Neural cell (in vitro differentiated cells): ENCODE data around the gene USP46. TPM values are rescaled to one million over a fixed set of nuclear protein-coding genes. Genes with fewer than 3 reads are reported as not detected.

Source experiments
- H2AFZ ChIP-seq: fragments of 200-600, 300-800 bp; sonication (generic), shearing (Covaris generic); 2 replicates; pipeline ENCODE4 v1.6.0; 2014; ENCODE audit warnings: low read depth, mild to moderate bottlenecking, antibody characterized with exemption, low read length, moderate library complexity
- H3F3A ChIP-seq: fragments of 200-600 bp; shearing (Covaris generic); 2 replicates; pipeline ENCODE4 v1.6.1; 2016; ENCODE audit warnings: mild to moderate bottlenecking, moderate library complexity, mixed read lengths, antibody characterized with exemption, low read length; ENCODE audit not compliant: insufficient read depth, poor library complexity, severe bottlenecking
- H3K27ac ChIP-seq: fragments of 200-600, 300-800 bp; sonication (generic), shearing (Covaris generic); 2 replicates; pipeline ENCODE4 v1.5.1; 2014; ENCODE audit warnings: mild to moderate bottlenecking, low read length, moderate library complexity
- H3K27me3 ChIP-seq: fragments of 300-800, 200-600 bp; sonication (generic), shearing (Covaris generic); 2 replicates; pipeline ENCODE4 v1.6.0; 2014; ENCODE audit warnings: mild to moderate bottlenecking, low read depth, low read length, moderate library complexity; ENCODE audit not compliant: insufficient read depth
- H3K36me3 ChIP-seq: fragments of 300-800, 200-600 bp; sonication (generic), shearing (Covaris generic); 2 replicates; pipeline ENCODE4 v1.5.1; 2014; ENCODE audit warnings: mild to moderate bottlenecking, antibody characterized with exemption, low read length, moderate library complexity; ENCODE audit not compliant: insufficient read depth
- H3K4me2 ChIP-seq: fragments of 300-800, 200-600 bp; sonication (generic), shearing (Covaris generic); 2 replicates; pipeline ENCODE4 v1.6.0; 2014; ENCODE audit warnings: mild to moderate bottlenecking, low read length
- H3K4me3 ChIP-seq: fragments of 300-800, 200-600 bp; sonication (generic), shearing (Covaris generic); 2 replicates; pipeline ENCODE4 v1.5.1; 2014; ENCODE audit warnings: mild to moderate bottlenecking, low read length, moderate library complexity
- H3K79me2 ChIP-seq: fragments of 200-600 bp; shearing (Covaris generic); replicated peaks from 2 replicates; pipeline ENCODE4 v1.6.0; 2014; ENCODE audit warnings: mild to moderate bottlenecking, low read length, moderate library complexity; ENCODE audit not compliant: insufficient read depth
- H3K9ac ChIP-seq: fragments of 300-800, 200-600 bp; sonication (generic), shearing (Covaris generic); 2 replicates; pipeline ENCODE4 v1.6.1; 2016; ENCODE audit warnings: mild to moderate bottlenecking, low read length, mixed read lengths
- H3K9me2 ChIP-seq: fragments of 200-600 bp; shearing (Covaris generic); 2 replicates; pipeline ENCODE4 v1.6.1; 2016; ENCODE audit warnings: mild to moderate bottlenecking, low read length, mixed read lengths; ENCODE audit not compliant: insufficient read depth
- H3K9me3 ChIP-seq: fragments of 200-600, 300-800 bp; sonication (generic), shearing (Covaris generic); 2 replicates; pipeline ENCODE4 v1.6.1; 2016; ENCODE audit warnings: mild to moderate bottlenecking, mixed run types, low read length, moderate library complexity, mixed read lengths
- H4K20me1 ChIP-seq: fragments of 200-600 bp; shearing (Covaris generic); 2 replicates; pipeline ENCODE4 v1.6.1; 2016; ENCODE audit warnings: mild to moderate bottlenecking, mixed run types; ENCODE audit not compliant: insufficient read depth
- CTCF ChIP-seq: fragments of 450-650 bp; IDR thresholded peaks from 2 replicates; pipeline ENCODE4 v1.5.1; 2014; ENCODE audit warnings: antibody characterized with exemption, mild to moderate bottlenecking, moderate library complexity; ENCODE audit not compliant: poor library complexity, severe bottlenecking
- EP300 ChIP-seq: fragments of 450-650 bp; conservative IDR thresholded peaks from 2 replicates; pipeline ENCODE4 v1.6.1; 2014; ENCODE audit warnings: antibody characterized with exemption, mild to moderate bottlenecking, moderate library complexity; ENCODE audit not compliant: poor library complexity, severe bottlenecking
- EZH2 ChIP-seq: fragments of 200-600, 300-800 bp; shearing (Covaris generic), sonication (generic); IDR thresholded peaks from 2 replicates; pipeline ENCODE4 v1.6.1; 2014; ENCODE audit warnings: antibody characterized with exemption, low read length, borderline replicate concordance, mild to moderate bottlenecking; ENCODE audit not compliant: insufficient read depth, poor library complexity, severe bottlenecking
- MXI1 ChIP-seq: fragments of 450-650 bp; conservative IDR thresholded peaks from 2 replicates; pipeline ENCODE4 v1.6.1; 2014; ENCODE audit warnings: antibody characterized with exemption, mild to moderate bottlenecking; ENCODE audit not compliant: poor library complexity, severe bottlenecking
- POLR2AphosphoS5 ChIP-seq: IDR thresholded peaks from 2 replicates; pipeline ENCODE4 v1.6.1; 2012
- RAD21 ChIP-seq: fragments of 450-650 bp; conservative IDR thresholded peaks from 2 replicates; pipeline ENCODE4 v1.6.1; 2014; ENCODE audit warnings: antibody characterized with exemption, mild to moderate bottlenecking, moderate library complexity
- SMC3 ChIP-seq: fragments of 450-650 bp; conservative IDR thresholded peaks from 2 replicates; pipeline ENCODE4 v1.6.1; 2014; ENCODE audit warnings: antibody characterized with exemption, mild to moderate bottlenecking, moderate library complexity; ENCODE audit not compliant: poor library complexity
- TAF1 ChIP-seq: IDR thresholded peaks from 2 replicates; pipeline ENCODE4 v1.6.1; 2012; ENCODE audit warnings: low read depth
- polyA plus RNA-seq: library from polyadenylated mRNA; depleted of rRNA; stranded (reverse); fragments of >200 nt; gene quantifications from 2 replicates; pipeline ENCODE4 v1.2.3, GENCODE V29; 2014
- TF ChIP-seq, protein P1 (sequence below): IDR thresholded peaks from 2 replicates; pipeline ENCODE4 v1.6.1; 2012; ENCODE audit warnings: borderline replicate concordance

The USP46 gene
- polyA plus RNA-seq, 1 donor from 2014 or later = 14.1 TPM

DNA sequence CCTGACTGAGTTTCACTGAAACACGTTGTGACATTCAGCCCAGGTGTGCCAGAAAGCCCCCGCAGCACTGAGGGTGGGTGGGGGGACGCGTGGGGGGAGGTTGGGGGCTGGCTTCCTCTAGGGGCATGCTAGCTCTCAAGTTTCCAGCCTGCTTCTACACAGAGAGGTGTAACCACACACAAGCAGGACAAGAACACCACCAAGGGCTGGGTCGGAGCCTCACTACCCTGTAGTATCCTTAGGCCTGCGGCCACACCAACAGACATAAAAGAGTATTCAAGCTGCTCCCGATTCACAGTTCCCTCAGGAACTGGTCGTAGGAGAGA is 1.8 kb downstream of the USP46 start:
- H3K27ac ChIP-seq = no peak overlapping the region
- no peaks in the 10 kb centered on the region for H3K27me3 ChIP-seq
- H3F3A ChIP-seq = no peaks in the 10 kb centered on the region
- no peaks in the 10 kb centered on the region for H3K36me3 ChIP-seq
- no peak overlapping the region for H3K4me2 ChIP-seq
- no peaks in the 10 kb centered on the region for H3K9me2 ChIP-seq
- no peaks in the 10 kb centered on the region for H4K20me1 ChIP-seq
- no peak overlapping the region for H3K4me3 ChIP-seq
- no peak overlapping the region for H3K9ac ChIP-seq
- TF ChIP-seq, protein P1, sequence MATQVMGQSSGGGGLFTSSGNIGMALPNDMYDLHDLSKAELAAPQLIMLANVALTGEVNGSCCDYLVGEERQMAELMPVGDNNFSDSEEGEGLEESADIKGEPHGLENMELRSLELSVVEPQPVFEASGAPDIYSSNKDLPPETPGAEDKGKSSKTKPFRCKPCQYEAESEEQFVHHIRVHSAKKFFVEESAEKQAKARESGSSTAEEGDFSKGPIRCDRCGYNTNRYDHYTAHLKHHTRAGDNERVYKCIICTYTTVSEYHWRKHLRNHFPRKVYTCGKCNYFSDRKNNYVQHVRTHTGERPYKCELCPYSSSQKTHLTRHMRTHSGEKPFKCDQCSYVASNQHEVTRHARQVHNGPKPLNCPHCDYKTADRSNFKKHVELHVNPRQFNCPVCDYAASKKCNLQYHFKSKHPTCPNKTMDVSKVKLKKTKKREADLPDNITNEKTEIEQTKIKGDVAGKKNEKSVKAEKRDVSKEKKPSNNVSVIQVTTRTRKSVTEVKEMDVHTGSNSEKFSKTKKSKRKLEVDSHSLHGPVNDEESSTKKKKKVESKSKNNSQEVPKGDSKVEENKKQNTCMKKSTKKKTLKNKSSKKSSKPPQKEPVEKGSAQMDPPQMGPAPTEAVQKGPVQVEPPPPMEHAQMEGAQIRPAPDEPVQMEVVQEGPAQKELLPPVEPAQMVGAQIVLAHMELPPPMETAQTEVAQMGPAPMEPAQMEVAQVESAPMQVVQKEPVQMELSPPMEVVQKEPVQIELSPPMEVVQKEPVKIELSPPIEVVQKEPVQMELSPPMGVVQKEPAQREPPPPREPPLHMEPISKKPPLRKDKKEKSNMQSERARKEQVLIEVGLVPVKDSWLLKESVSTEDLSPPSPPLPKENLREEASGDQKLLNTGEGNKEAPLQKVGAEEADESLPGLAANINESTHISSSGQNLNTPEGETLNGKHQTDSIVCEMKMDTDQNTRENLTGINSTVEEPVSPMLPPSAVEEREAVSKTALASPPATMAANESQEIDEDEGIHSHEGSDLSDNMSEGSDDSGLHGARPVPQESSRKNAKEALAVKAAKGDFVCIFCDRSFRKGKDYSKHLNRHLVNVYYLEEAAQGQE = no peak
- TF ChIP-seq SMC3 (no peak), EZH2 (no peak), TAF1 (no peak), MXI1 (no peak), RAD21 (no peak), CTCF (no peak), EP300 (no peak), POLR2AphosphoS5 (no peak)
- no peaks in the 10 kb centered on the region for H3K9me3 ChIP-seq
- H2AFZ ChIP-seq = no peak overlapping the region
- H3K79me2 ChIP-seq = peaks cover 21% of the 10 kb centered on the region

GRCh38 chr4:52655506-52655905 is 3.6 kb downstream of the USP46 start:
- Histone ChIP-seq H3K79me2 (peaks cover 21% of the 10 kb centered on the region), H3K27ac (no peak overlapping the region), H3K9me2 (no peaks in the 10 kb centered on the region), H3K9me3 (no peaks in the 10 kb centered on the region), H3F3A (no peaks in the 10 kb centered on the region), H3K36me3 (no peaks in the 10 kb centered on the region), H2AFZ (no peak overlapping the region), H3K9ac (no peak overlapping the region), H3K4me3 (no peak overlapping the region), H4K20me1 (no peaks in the 10 kb centered on the region), H3K4me2 (no peak overlapping the region), H3K27me3 (no peaks in the 10 kb centered on the region)
- TF ChIP-seq EP300 = no peak
- no peak for TF ChIP-seq RAD21
- no peak for TF ChIP-seq CTCF
- TF ChIP-seq, protein P1 = no peak
- no peak for TF ChIP-seq SMC3
- TF ChIP-seq POLR2AphosphoS5 = no peak
- no peak for TF ChIP-seq TAF1
- TF ChIP-seq EZH2 = no peak
- TF ChIP-seq MXI1 = no peak
